ENCODE data around the gene TTR.

The TTR gene

DNA sequence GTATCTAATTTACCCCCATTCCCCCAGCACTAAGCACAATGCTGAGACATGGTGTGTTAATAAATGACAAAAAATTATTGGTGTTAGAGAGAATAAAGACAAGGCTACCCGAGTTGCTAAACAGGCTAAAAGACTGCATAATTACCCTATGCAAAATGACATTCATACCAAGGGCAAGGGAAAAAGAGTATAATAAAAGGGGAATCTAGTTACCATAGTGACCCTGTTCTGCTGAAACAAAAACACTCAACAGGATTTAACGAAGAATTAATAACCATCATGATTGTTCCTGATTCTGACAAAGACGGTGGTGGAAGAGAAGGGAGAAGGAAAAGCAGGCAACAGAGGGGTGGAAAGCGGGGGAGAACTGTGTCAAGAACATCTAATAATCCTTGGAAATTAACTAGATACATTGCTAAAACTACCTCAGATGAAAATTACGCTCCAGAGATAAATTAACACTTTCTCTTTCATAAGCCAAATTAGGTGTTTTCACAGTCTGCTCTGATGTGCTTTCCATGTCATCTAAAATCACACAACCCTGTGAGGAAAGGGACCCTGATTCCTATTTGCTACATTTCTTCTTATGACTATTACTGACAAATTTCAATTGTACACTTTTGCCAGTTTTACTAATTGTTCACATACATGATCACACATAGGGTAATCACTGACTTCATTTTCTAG lies 25.5 kb downstream of the TTR start:
- no peak for DNase-seq

DNA sequence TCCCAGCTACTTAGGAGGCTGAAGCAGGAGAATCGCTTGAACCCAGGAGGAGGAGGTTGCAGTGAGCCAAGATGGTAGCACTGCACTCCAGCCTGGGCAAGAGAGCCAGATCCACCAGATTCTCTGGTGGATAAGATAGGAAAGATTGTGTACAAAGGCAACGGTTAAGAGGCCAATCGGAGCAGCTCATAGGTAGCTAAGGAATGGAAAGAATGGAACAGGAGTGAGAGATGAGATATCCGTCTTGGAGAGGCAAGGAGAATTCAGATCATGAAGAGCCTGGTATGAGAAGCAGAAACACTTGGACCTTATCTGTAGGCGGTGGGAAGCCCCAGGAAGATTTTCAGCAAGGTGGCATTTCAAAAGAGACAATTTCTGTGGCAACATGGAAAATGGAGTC lies 27.1 kb downstream of the TTR start:
- no peak for DNase-seq

DNA sequence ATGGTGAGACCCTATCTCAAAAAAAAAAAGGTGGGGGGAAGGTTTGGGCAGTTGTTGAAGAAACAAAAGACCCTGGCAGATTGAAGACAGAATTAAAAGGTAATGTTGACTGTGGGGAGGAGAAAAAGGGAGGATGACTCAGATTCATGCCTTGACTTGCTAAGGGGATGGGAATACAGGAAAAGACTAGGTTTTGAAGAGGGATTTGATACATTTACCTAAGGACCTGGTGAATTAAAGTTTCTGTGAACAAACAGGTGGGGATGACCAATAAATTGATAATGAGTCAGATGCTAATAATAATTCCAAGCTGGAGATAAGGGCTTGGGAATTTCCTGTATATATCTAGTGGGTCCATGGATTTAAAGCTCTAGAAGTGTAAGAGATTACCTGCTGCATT lies 27.6 kb downstream of the TTR start:
- no peak for DNase-seq

DNA sequence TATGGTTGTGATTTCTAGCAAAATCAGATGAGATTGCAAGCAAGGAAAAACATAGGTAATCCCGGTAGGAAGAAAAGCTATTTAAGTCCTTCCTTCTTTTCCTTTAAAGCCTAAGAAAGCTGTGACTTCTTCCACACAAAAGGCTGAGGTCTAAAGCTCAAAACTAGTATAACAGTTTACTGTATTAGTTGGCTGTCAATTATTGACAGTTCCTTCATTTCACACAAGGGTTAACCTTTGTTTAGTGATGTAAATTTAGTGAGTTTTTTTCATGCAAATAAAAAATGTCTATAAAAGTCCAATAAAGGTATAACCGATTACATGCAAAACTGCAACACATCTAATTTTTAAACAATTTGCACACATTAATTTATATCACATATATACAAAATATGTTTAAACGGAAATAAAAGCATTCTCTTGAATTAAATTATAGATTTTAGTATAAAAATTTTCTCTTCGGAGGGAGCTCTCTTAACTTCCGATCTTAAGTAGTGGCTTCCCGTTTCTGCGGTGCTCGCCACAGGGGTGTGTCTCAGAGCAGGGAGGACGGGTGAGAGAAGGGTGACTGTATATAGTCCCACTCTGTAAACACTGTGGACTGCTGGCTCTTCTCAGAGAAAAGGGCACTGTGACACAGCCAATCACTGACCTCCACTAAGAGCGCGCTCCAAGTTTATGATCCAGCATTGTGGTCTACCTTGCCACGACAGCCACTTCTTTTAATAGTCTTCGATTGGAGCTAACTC lies 33.4 kb downstream of the TTR start:
- DNase-seq = no peak

DNA sequence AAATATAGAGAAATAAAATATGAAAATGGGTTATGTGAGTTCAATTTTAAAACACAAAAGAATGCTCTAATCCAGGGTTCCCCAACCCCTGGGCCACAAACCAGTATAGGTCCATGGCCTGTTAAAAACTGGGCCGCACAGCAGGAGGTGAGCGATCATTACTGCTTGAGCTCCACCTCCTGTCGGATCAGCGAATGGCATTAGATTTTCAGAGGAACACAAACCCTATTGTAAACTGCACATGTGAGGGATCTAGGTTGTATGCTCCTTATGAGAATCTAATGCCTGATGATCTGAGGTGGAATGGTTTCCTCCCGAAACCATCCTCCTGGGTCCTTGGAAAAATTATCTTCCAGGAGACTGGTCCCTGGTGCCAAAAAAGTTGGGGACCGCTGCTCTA lies 34.7 kb downstream of the TTR start:
- DNase-seq = no peak

GRCh38 chr18:31630549-31630948 lies 38.9 kb downstream of the TTR start:
- DNase-seq = no peak

- DNase-seq = no peak
Measured at GRCh38 chr18:31631526-31631925, 39.8 kb downstream of the TTR start.

DNA sequence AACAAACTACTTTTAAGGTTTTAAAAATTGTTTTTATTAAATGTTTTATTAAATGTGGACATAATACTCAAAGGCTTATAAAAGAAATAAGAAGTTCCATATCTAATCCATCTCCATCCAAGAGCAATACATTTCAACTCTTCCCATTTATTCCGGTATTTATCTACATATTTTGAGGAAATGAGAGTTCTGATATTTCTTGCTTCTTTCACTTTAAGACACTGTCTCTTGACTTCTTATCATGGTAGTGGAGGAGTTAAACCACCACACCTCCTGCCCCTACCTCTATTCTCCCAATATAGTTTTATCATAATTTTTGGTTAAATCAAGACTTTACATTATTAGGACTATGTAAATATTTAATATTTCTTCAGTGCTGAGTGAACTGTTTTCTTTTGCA lies 40.7 kb downstream of the TTR start:
- DNase-seq = no peak

DNA sequence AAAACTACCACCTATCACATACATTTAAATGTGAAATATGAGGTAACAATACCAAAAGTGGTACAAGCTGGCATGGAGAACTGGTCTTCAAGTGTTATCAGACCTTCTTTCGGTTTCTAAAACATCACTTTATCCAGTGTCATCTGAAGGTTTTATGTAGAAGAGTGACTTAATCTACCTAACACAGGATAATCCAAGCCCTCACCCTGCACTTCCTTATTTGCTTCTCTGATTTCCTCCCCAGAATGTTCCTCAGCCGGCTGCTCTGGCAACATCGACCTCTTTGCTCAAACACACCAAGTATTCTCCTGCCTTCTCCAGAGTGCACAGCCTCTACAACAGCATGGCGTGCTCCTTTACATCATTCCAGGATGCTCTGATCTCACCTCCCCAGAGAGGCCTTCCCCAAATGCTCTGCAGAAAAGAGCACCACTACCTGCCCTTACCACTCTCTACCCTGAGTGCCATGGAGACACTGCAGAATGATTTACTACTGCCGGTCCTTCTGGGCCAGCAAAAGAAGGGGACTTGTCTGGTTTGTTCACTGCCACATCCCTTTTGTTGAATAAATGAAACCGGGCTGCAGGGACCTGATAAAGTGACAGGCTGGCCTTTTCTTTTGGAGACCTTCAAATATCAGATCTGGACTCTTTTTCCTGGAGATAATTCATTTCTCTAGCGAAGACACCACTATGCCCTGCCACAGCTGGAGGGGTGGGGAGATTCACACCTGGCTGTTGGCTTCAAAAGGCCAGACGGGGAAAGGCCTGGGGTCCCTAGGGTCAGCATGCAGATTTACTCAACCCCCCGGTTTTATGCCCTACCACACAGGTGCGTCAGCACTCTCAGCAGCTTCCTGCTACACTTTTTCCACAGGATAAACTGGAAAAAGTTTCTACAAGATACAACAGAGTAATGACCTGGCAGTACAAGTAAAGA lies 42.0 kb downstream of the TTR start:
- no peak for DNase-seq

DNA sequence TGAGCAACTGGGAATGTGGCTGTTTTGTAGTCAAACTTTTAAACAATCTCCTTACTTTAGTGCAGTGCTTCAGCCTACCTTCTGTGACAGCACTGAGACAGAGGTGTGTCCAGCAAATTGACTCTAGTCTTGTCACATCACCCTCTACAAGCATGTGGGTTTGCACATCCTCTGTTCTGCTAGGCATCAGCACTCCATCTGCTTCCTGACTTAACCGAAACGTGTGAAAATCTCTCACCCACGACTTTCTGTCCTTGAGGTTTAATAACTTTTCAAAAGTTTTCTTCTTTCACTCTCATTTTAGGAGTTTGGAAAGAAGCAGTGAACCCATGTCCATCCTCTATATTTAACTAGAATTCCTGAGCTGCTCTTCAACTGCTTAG lies 42.6 kb downstream of the TTR start:
- no peak for DNase-seq

GRCh38 chr18:31636387-31636786 lies 44.7 kb downstream of the TTR start:
- no peak for DNase-seq

GRCh38 chr18:31637445-31637844 lies 45.8 kb downstream of the TTR start:
- DNase-seq = no peak

- no peak for DNase-seq
Measured at GRCh38 chr18:31643003-31643402, 51.3 kb downstream of the TTR start.

DNA sequence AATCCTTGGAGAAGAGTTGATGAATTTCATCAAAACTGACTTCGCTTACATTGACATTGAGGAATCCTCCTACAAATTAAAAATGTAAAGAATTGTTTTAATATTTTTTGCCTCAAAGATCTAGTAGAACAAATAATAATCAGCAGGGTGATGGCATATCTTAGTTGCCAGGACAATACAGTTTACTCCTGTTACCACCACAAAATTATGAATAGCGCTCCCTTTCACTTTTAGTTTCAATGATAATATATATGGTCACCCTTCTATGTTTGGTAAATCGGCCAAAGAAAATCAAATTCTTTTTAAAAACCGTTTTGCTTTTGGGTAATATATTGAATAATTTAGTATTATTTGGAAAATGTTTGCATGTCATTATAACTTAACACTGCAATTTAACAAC lies 53.7 kb downstream of the TTR start:
- DNase-seq = no peak

GRCh38 chr18:31646332-31647126 lies 54.9 kb downstream of the TTR start:
- no peak for DNase-seq

GRCh38 chr18:31647127-31647753 lies 55.6 kb downstream of the TTR start:
- DNase-seq = no peak

Measured in NCI-H1417 treated with DMSO at 0.1 percent for 48 hours (cell line).